IMR-90 (cell line): ENCODE results near the gene APLN. TPM values are rescaled to one million over a fixed set of nuclear protein-coding genes. Genes with fewer than 3 reads are reported as not detected.

ENCODE experiments used
- ATAC-seq: fragments of 200-7000 bp; cut with Tn5 transposase; 2 replicates; pipeline ENCODE4 v1.9.1; 2020; ENCODE audit warnings: low read depth, mild to moderate bottlenecking, moderate library complexity
- BruUV-seq: library from RNA; stranded (reverse); fragments of 400-500 nt; replicated peaks from 2 replicates; lab custom pipeline; 2021; lab: Mats Ljungman, UMichigan
- CTCF ChIA-PET: fragments of 300-600 bp; formaldehyde crosslinking; extraction: SDS; loops from one replicate; lab custom pipeline; 2021; ENCODE audit warnings: antibody characterized with exemption; lab: Yijun Ruan, JAX
- POLR2A ChIA-PET: fragments of 300-600 bp; sonication (Branson Sonifier 250); formaldehyde crosslinking; loops from one replicate; lab custom pipeline; 2022; ENCODE audit warnings: antibody characterized with exemption; ENCODE audit not compliant: unreplicated experiment; lab: Charles Lee
- DNase-seq: peaks from one replicate; pipeline ENCODE4 v3.0.0; 2013
- H2AFZ ChIP-seq: replicated peaks from 2 replicates; pipeline ENCODE3; 2013; ENCODE audit warnings: low read length, mild to moderate bottlenecking; ENCODE audit not compliant: poor library complexity
- H2AK5ac ChIP-seq: 2 replicates; pipeline ENCODE4 v1.6.1; 2013; ENCODE audit warnings: low read depth, low read length, inconsistent platforms
- H2AK9ac ChIP-seq: replicated peaks from 2 replicates; pipeline ENCODE3; 2013; ENCODE audit warnings: mild to moderate bottlenecking, low read depth, low read length, moderate library complexity; ENCODE audit not compliant: poor library complexity
- H2BK120ac ChIP-seq: 2 replicates; pipeline ENCODE4 v1.6.1; 2013; ENCODE audit warnings: low read depth, low read length, inconsistent platforms
- H2BK15ac ChIP-seq: 3 replicates; pipeline ENCODE4 v1.6.1; 2013; ENCODE audit warnings: low read depth, low read length, inconsistent platforms
- H2BK20ac ChIP-seq: 2 replicates; pipeline ENCODE4 v1.6.1; 2013; ENCODE audit warnings: low read depth, mild to moderate bottlenecking, inconsistent platforms, low read length, moderate library complexity
- H2BK5ac ChIP-seq: 2 replicates; pipeline ENCODE4 v1.6.1; 2013; ENCODE audit warnings: mild to moderate bottlenecking, low read depth, low read length, inconsistent platforms; ENCODE audit not compliant: poor library complexity, severe bottlenecking
- H3K14ac ChIP-seq: replicated peaks from 2 replicates; pipeline ENCODE4 v1.6.1; 2013; ENCODE audit warnings: low read depth, low read length, inconsistent platforms
- H3K18ac ChIP-seq: 2 replicates; pipeline ENCODE4 v1.6.1; 2013; ENCODE audit warnings: low read depth, low read length, control low read depth
- H3K23ac ChIP-seq: 2 replicates; pipeline ENCODE4 v1.6.1; 2013; ENCODE audit warnings: low read depth, low read length, inconsistent platforms
- H3K27ac ChIP-seq: 2 replicates; pipeline ENCODE4 v1.5.1; 2013; ENCODE audit warnings: mild to moderate bottlenecking, control low read depth, low read length; ENCODE audit not compliant: insufficient read depth
- H3K27me3 ChIP-seq: 2 replicates; pipeline ENCODE4 v1.6.1; 2013; ENCODE audit warnings: low read length; ENCODE audit not compliant: control insufficient read depth, insufficient read depth
- H3K36me3 ChIP-seq: 2 replicates; pipeline ENCODE4 v1.6.1; 2013; ENCODE audit warnings: low read length, mixed read lengths; ENCODE audit not compliant: control insufficient read depth, insufficient read depth
- H3K4ac ChIP-seq: 2 replicates; pipeline ENCODE4 v1.6.1; 2013; ENCODE audit warnings: low read depth, low read length, inconsistent platforms
- H3K4me1 ChIP-seq: 2 replicates; pipeline ENCODE4 v1.6.1; 2013; ENCODE audit warnings: low read length, mixed read lengths; ENCODE audit not compliant: control insufficient read depth, insufficient read depth
- H3K4me2 ChIP-seq: 2 replicates; pipeline ENCODE4 v1.6.1; 2013; ENCODE audit warnings: low read depth, mild to moderate bottlenecking, control low read depth, low read length, moderate library complexity
- H3K4me3 ChIP-seq: 2 replicates; pipeline ENCODE4 v1.5.1; 2013; ENCODE audit warnings: low read depth, mild to moderate bottlenecking, control low read depth, low read length, moderate library complexity; ENCODE audit not compliant: insufficient read depth
- H3K56ac ChIP-seq: 2 replicates; pipeline ENCODE4 v1.6.1; 2013; ENCODE audit warnings: low read length, inconsistent platforms; ENCODE audit not compliant: insufficient read depth; ENCODE audit errors: extremely low read depth
- H3K79me1 ChIP-seq, 2 experiments: 2 replicates each; pipeline ENCODE4 v1.6.1; 2013; ENCODE audit warnings: low read length in 2 of 2, inconsistent platforms in 1 of 2, low read depth in 1 of 2
- H3K9ac ChIP-seq: 2 replicates; pipeline ENCODE4 v1.6.1; 2013; ENCODE audit warnings: low read depth, low read length, control low read depth
- H3K9me1 ChIP-seq: 2 replicates; pipeline ENCODE4 v1.6.1; 2013; ENCODE audit warnings: low read length, inconsistent platforms; ENCODE audit not compliant: insufficient read depth
- H3K9me3 ChIP-seq: 2 replicates; pipeline ENCODE4 v1.6.1; 2013; ENCODE audit warnings: low read length; ENCODE audit not compliant: control insufficient read depth, insufficient read depth
- H4K20me1 ChIP-seq: 2 replicates; pipeline ENCODE4 v1.6.1; 2013; ENCODE audit warnings: low read length, inconsistent platforms; ENCODE audit not compliant: insufficient read depth
- H4K5ac ChIP-seq: 2 replicates; pipeline ENCODE4 v1.6.1; 2013; ENCODE audit warnings: mild to moderate bottlenecking, low read depth, low read length, control low read depth
- H4K8ac ChIP-seq, 2 experiments: 2 replicates each; pipeline ENCODE4 v1.6.1; 2013; ENCODE audit warnings: low read depth in 2 of 2, low read length in 2 of 2, control low read depth in 1 of 2, inconsistent platforms in 1 of 2
- H4K91ac ChIP-seq: 2 replicates; pipeline ENCODE4 v1.6.1; 2013; ENCODE audit warnings: low read depth, low read length, inconsistent platforms; ENCODE audit not compliant: insufficient read depth
- BHLHE40 ChIP-seq: fragments of 150-350 bp; IDR thresholded peaks from 2 replicates; pipeline ENCODE4 v1.6.1; 2016; ENCODE audit warnings: mild to moderate bottlenecking, low read depth, low read length
- MAFK ChIP-seq: IDR thresholded peaks from 2 replicates; pipeline ENCODE4 v1.6.1; 2012; ENCODE audit warnings: low read depth, low read length, improper control_type of control experiment
- MAZ ChIP-seq: IDR thresholded peaks from 2 replicates; pipeline ENCODE4 v1.6.1; 2012; ENCODE audit warnings: low read depth, mild to moderate bottlenecking, low read length, improper control_type of control experiment, moderate library complexity, borderline replicate concordance
- USF2 ChIP-seq: fragments of 150-350 bp; IDR thresholded peaks from 2 replicates; pipeline ENCODE4 v1.6.1; 2017; ENCODE audit warnings: mild to moderate bottlenecking, antibody characterized with exemption, low read length, low read depth
- WGBS, 2 experiments: methylation state at CpG; one replicate each; pipeline versions ENCODE4 v1.1.5 to v1.1.7; 2013; ENCODE audit warnings: missing lambda C conversion rate in 2 of 2; ENCODE audit not compliant: insufficient read length in 1 of 2; ENCODE audit errors: extremely low coverage in 2 of 2; 5-methylcytosine and 5-hydroxymethylcytosine counted together
- dilution Hi-C: fragments of 300-500 bp; cut with HindIII; formaldehyde crosslinking; loops from one replicate; pipeline ENCODE4 v1.14.3; 2018; ENCODE audit warnings: low sequenced_read_pairs; ENCODE audit not compliant: unreplicated experiment
- in situ Hi-C: fragments of 300-500 bp; cut with MboI; formaldehyde crosslinking; loops from 3 replicates; pipeline ENCODE4 v1.14.3; 2019; ENCODE audit warnings: low sequenced_read_pairs, inconsistent platforms, mixed read lengths
- intact Hi-C: fragments of 100-400 bp; cut with micrococcal nuclease; formaldehyde crosslinking; loops from 2 replicates; pipeline ENCODE4 v1.10.0; 2022
- polyA plus RNA-seq, 3 experiments: library from polyadenylated mRNA; depleted of rRNA; stranded (reverse); fragments of >200 nt; gene quantifications; 2 replicates each; pipeline ENCODE4 v1.2.3, GENCODE V29; 2012; ENCODE audit warnings: low replicate concordance in 1 of 3
- total RNA-seq: library from RNA; depleted of rRNA; stranded (reverse); fragments of >200 nt; gene quantifications from 2 replicates; pipeline ENCODE4 v1.2.3, GENCODE V29; 2012

APLN gene
- total and polyA plus RNA-seq, 2 of the 4 experiments (the other 2 are of a cell fraction), result 0.18 to 0.72 TPM

- Histone ChIP-seq H3K4ac (no peak overlapping the region), H2BK15ac (no peak overlapping the region), H3K9me1 (no peaks in the 10 kb centered on the region), H3K9ac (no peak overlapping the region), H3K36me3 (no peaks in the 10 kb centered on the region), H2AK9ac (peak overlapping the region; percentile 3), H3K4me1 (no peaks in the 10 kb centered on the region), H3K9me3 (peaks cover 7% of the 10 kb centered on the region), H2BK120ac (no peak overlapping the region), H4K5ac (no peak overlapping the region), H3K14ac (no peak overlapping the region), H2AFZ (no peak overlapping the region), H2AK5ac (no peak overlapping the region), H4K20me1 (no peaks in the 10 kb centered on the region), H3K23ac (no peak overlapping the region), H3K4me2 (no peak overlapping the region), H3K27me3 (peaks cover 15% of the 10 kb centered on the region; the same call in 1 of the 2 replicates), H3K18ac (no peak overlapping the region), H2BK5ac (no peak overlapping the region), H3K27ac (no peak overlapping the region), H2BK20ac (no peak overlapping the region), H4K91ac (no peak overlapping the region), H4K8ac (no peak overlapping the region), H3K56ac (no peak overlapping the region), H3K4me3 (no peak overlapping the region), H3K79me1 (no peaks in the 10 kb centered on the region)
- TF ChIP-seq BHLHE40 (no peak), USF2 (no peak), MAFK (no peak), MAZ (no peak)
- BruUV-seq, result no TSS peak
- ATAC-seq (no peak), DNase-seq (no peak)
- WGBS, 2 experiments, result 43% methylated on average over 1 of the region's 8 CpGs; no CpG with 5 or more reads in 1 of the 2 experiments
- in situ Hi-C loops (loop anchor here (5.0 kb wide), 1 partner anchor 88 kb away; no protein-coding TSS in a partner anchor), intact Hi-C loops (loop anchor here (10.0 kb wide), 1 partner anchor 186 kb away; no protein-coding TSS in a partner anchor), dilution Hi-C loops (no loop called here)
- ChIA-PET POLR2A (no interaction called here), CTCF (interaction anchor here (1.5 kb wide), 1 partner anchor 88 kb away, joined by 8 read pairs; no protein-coding TSS in a partner anchor)
Observed at GRCh38 chrX:129638917-129639316, 15.8 kb downstream of the APLN start.
